Hepatocyte (in vitro differentiated cells): Measurements from ENCODE around the gene PPM1F. TPM values are rescaled to one million over a fixed set of nuclear protein-coding genes. Genes with fewer than 3 reads are reported as not detected.

ENCODE experiments used
- DNase-seq: peaks from one replicate; pipeline ENCODE4 v3.0.0-alpha.2; 2016; ENCODE audit warnings: low spot score
- H2AFZ ChIP-seq: fragments of 200-600 bp; sonication (generic); 2 replicates; pipeline ENCODE4 v1.6.0; 2016; ENCODE audit warnings: antibody characterized with exemption, mild to moderate bottlenecking
- H3K27ac ChIP-seq: fragments of 200-600 bp; sonication (generic); 2 replicates; pipeline ENCODE4 v1.5.1; 2016; ENCODE audit warnings: mild to moderate bottlenecking
- H3K27me3 ChIP-seq: fragments of 200-600 bp; sonication (generic); 2 replicates; pipeline ENCODE4 v1.6.1; 2016
- H3K36me3 ChIP-seq: fragments of 200-600 bp; sonication (generic); replicated peaks from 2 replicates; pipeline ENCODE4 v1.5.1; 2016; ENCODE audit warnings: low read depth; ENCODE audit not compliant: insufficient read depth
- H3K4me1 ChIP-seq: fragments of 200-600 bp; sonication (generic); 2 replicates; pipeline ENCODE4 v1.5.1; 2016; ENCODE audit warnings: mild to moderate bottlenecking, moderate library complexity; ENCODE audit not compliant: insufficient read depth
- H3K4me2 ChIP-seq: fragments of 200-600 bp; sonication (generic); 2 replicates; pipeline ENCODE4 v1.6.0; 2016
- H3K4me3 ChIP-seq: fragments of 200-600 bp; sonication (generic); 2 replicates; pipeline ENCODE4 v1.5.1; 2016; ENCODE audit warnings: mild to moderate bottlenecking
- H3K79me2 ChIP-seq: fragments of 200-600 bp; sonication (generic); 2 replicates; pipeline ENCODE4 v1.6.0; 2017; ENCODE audit warnings: mild to moderate bottlenecking
- H3K9me2 ChIP-seq: fragments of 200-600 bp; sonication (generic); replicated peaks from 2 replicates; pipeline ENCODE4 v1.6.0; 2017; ENCODE audit warnings: mild to moderate bottlenecking; ENCODE audit not compliant: insufficient read depth
- H3K9me3 ChIP-seq: fragments of 200-600 bp; sonication (generic); 2 replicates; pipeline ENCODE4 v1.5.1; 2016; ENCODE audit warnings: low read depth, mild to moderate bottlenecking
- H4K20me1 ChIP-seq: fragments of 200-600 bp; sonication (generic); 2 replicates; pipeline ENCODE4 v1.6.0; 2016; ENCODE audit warnings: mild to moderate bottlenecking; ENCODE audit not compliant: insufficient read depth, poor library complexity, severe bottlenecking
- EZH2 ChIP-seq: fragments of 200-600 bp; sonication (generic); IDR thresholded peaks from 2 replicates; pipeline ENCODE4 v1.6.1; 2016; ENCODE audit warnings: antibody characterized with exemption, mild to moderate bottlenecking, borderline replicate concordance
- EZH2phosphoT487 ChIP-seq: fragments of 200-600 bp; sonication (generic); IDR thresholded peaks from one replicate; pipeline ENCODE4 v1.6.1; 2018; ENCODE audit warnings: antibody characterized with exemption, mild to moderate bottlenecking, low read depth, moderate library complexity; ENCODE audit not compliant: unreplicated experiment, severe bottlenecking
- WGBS: methylation state at CpG from one replicate; pipeline ENCODE4 v1.1.6; 2016; ENCODE audit warnings: low lambda C conversion rate; ENCODE audit errors: missing lambda C conversion rate; 5-methylcytosine and 5-hydroxymethylcytosine counted together
- polyA plus RNA-seq: library from polyadenylated mRNA; unstranded; fragments of >200 nt; fragmentation: Nextera tagmentation; extraction: Ambion mirVana; gene quantifications from 2 replicates; pipeline ENCODE4 v1.2.1, GENCODE V29; 2016
- total RNA-seq: library from RNA; depleted of rRNA; stranded (reverse); fragments of >200 nt; gene quantifications from 2 replicates; pipeline ENCODE4 v1.2.3, GENCODE V29; 2014
- TF ChIP-seq, protein P1 (sequence below): fragments of 200-600 bp; sonication (generic); IDR thresholded peaks from 2 replicates; pipeline ENCODE4 v1.5.1; 2016; ENCODE audit warnings: antibody characterized with exemption, mild to moderate bottlenecking; ENCODE audit not compliant: poor library complexity

PPM1F gene
- total and polyA plus RNA-seq, 2 experiments from 2014 or later, result 16.1 to 17.8 TPM

DNA sequence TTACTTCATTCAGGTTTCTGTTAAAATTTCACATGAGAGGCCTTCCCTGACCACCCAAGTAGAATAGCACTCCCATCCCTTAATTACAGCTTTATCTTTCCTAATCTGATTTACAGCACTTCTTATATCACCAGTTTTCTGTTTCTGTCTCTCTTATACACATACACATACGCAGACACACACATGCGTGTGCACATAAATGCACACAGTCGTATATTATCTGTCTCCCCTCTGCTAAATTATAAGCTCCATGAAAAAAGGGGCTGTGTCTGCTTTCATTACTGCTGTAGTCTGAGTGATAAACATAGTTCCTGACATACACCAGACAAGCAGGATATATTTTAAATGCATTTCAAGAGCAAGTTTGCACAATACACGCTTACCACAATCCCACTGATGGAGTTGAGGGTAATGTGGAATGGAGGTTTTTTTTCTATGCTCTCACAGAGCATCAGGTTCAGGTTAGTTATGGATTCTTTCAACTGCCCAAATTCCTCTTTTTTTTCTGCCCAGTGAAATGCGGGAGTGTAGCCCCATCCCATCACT lies 43.6 kb upstream of the PPM1F start:
- TF ChIP-seq EZH2, result no peak
- TF ChIP-seq, protein P1, sequence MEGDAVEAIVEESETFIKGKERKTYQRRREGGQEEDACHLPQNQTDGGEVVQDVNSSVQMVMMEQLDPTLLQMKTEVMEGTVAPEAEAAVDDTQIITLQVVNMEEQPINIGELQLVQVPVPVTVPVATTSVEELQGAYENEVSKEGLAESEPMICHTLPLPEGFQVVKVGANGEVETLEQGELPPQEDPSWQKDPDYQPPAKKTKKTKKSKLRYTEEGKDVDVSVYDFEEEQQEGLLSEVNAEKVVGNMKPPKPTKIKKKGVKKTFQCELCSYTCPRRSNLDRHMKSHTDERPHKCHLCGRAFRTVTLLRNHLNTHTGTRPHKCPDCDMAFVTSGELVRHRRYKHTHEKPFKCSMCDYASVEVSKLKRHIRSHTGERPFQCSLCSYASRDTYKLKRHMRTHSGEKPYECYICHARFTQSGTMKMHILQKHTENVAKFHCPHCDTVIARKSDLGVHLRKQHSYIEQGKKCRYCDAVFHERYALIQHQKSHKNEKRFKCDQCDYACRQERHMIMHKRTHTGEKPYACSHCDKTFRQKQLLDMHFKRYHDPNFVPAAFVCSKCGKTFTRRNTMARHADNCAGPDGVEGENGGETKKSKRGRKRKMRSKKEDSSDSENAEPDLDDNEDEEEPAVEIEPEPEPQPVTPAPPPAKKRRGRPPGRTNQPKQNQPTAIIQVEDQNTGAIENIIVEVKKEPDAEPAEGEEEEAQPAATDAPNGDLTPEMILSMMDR, result no peak
- no peak for TF ChIP-seq EZH2phosphoT487
- H3K9me2 ChIP-seq, result no peaks in the 10 kb centered on the region
- H3K27me3 ChIP-seq, result peaks cover 14% of the 10 kb centered on the region
- H4K20me1 ChIP-seq, result no peaks in the 10 kb centered on the region
- no peaks in the 10 kb centered on the region for H3K79me2 ChIP-seq
- no peak overlapping the region for H3K4me2 ChIP-seq
- WGBS, result 58% methylated on average over 5 of the region's 5 CpGs
- H2AFZ ChIP-seq, result no peak overlapping the region
- no peaks in the 10 kb centered on the region for H3K4me1 ChIP-seq
- H3K27ac ChIP-seq, result no peak overlapping the region
- H3K4me3 ChIP-seq, result no peak overlapping the region
- H3K36me3 ChIP-seq, result no peaks in the 10 kb centered on the region
- DNase-seq, result no peak
- H3K9me3 ChIP-seq, result no peaks in the 10 kb centered on the region

DNA sequence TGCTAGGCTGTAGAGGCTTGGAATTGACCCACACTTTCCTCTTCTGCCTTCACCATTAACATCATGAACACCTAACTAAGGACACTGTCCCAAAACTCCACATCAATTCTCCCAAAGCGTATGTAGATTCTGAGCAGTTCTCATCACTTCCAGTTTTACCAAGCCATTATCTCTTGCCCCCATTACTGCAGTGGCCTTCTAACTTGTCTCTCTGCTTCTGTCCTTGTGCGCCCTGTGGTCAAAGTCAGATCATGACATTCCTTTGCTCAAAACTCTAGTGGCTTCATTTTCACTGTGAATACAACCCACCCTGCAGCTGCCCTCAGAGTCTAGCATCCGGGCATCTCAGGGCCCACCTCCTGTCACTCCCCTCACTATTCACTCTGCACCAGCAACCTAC lies 43.0 kb upstream of the PPM1F start:
- no peak overlapping the region for H3K4me3 ChIP-seq
- H3K9me2 ChIP-seq, result no peaks in the 10 kb centered on the region
- no peak for TF ChIP-seq EZH2phosphoT487
- TF ChIP-seq, protein P1, result no peak
- no peak for TF ChIP-seq EZH2
- no peak for DNase-seq
- H3K9me3 ChIP-seq, result no peaks in the 10 kb centered on the region
- H3K4me1 ChIP-seq, result no peaks in the 10 kb centered on the region
- H3K36me3 ChIP-seq, result no peaks in the 10 kb centered on the region
- H3K4me2 ChIP-seq, result no peak overlapping the region
- H3K27me3 ChIP-seq, result peaks cover 11% of the 10 kb centered on the region
- no peak overlapping the region for H3K27ac ChIP-seq
- H2AFZ ChIP-seq, result no peak overlapping the region
- 91% methylated on average over 3 of the region's 3 CpGs for WGBS
- no peaks in the 10 kb centered on the region for H4K20me1 ChIP-seq
- H3K79me2 ChIP-seq, result no peaks in the 10 kb centered on the region

DNA sequence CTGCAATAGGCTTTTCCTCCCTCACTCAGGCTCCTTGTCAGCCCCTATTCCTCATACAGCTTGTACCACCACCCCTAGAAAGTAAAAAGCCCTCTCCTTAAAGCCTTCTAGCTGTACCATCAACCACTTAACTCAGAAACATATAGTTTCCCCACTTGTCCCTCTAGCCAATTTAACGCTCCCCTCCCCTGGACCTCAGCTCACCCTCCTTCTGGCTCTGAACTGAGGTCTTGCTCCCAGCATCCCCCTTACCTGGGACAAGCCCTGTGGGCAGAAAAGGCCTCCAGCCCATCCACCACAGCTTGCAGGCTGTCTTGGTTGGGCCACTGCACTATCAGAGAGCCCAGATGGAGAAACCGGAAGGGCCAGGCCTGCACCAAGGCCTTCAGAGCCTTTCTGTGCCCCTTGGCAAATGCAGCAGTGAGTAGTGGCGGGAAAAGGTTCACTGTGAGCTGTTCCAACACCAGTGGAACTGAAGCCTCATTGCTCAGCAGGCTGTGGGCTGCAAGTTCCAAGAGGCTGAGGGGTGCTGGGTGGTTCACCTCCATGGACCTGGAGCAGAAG lies 42.3 kb upstream of the PPM1F start:
- H3K27me3 ChIP-seq, result peaks cover 6% of the 10 kb centered on the region
- no peak overlapping the region for H3K4me2 ChIP-seq
- H4K20me1 ChIP-seq, result no peaks in the 10 kb centered on the region
- no peak for DNase-seq
- H3K79me2 ChIP-seq, result no peaks in the 10 kb centered on the region
- 94% methylated on average over 3 of the region's 3 CpGs for WGBS
- H3K27ac ChIP-seq, result no peak overlapping the region
- H3K36me3 ChIP-seq, result no peaks in the 10 kb centered on the region
- no peaks in the 10 kb centered on the region for H3K4me1 ChIP-seq
- TF ChIP-seq, protein P1, result no peak
- no peak for TF ChIP-seq EZH2
- no peak for TF ChIP-seq EZH2phosphoT487
- H3K4me3 ChIP-seq, result no peak overlapping the region
- H3K9me3 ChIP-seq, result no peaks in the 10 kb centered on the region
- H2AFZ ChIP-seq, result no peak overlapping the region
- H3K9me2 ChIP-seq, result no peaks in the 10 kb centered on the region
